ENCODE results near the gene SNED1.

The SNED1 gene

DNA sequence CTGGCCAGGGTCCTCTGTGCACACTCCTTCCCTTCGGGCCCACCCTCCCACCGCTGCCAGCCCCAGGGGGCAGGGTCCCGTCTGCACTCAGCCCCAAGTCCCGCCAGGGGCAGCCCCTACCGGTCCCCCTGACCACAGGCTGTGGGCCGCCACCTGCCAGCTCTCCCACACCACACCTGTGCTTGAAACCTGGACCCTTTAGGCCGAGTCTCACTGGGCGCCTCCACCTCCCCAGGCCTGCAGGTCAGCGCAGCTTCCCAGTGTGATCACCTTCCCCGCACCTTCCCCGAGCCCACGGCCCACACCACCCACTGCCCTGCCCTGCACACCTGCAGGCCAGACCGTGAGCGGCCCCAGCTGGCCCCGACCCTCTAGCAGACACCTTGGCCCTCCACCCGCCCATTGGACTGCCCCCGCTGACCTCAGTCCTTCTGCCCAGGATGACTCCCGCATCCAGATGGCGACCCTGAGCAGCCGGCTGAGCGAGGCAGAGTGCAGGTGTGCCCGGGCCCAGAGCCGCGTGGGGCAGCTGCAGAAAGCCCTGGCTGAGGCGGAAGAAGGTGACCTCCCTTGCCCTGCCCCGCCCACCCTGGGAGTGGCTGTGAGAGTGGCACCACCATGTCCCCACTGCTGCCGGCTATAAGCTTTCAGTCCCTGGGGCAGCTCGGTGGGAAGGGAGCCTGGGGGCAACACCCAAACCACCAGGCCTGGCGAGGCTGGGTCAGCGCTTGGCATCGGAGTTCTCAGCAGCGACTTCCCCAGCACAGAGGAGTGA is 31.3 kb upstream of the SNED1 start:
- Histone ChIP-seq H3K27ac (ENCODE audit: extremely low read depth, low read depth, low read length) (no peak overlapping the region), H3K9me3 (ENCODE audit: control insufficient read depth, insufficient read depth, low read depth, low read length) (no peaks in the 10 kb centered on the region), H3K4me3 (ENCODE audit: low read depth, low read length) (no peak overlapping the region), H3K4me1 (ENCODE audit: control insufficient read depth, insufficient read depth, low read length) (no peaks in the 10 kb centered on the region; the same call in 1 of the 2 replicates), H3K36me3 (ENCODE audit: control insufficient read depth in 2 of 2, insufficient read depth in 1 of 2, low read length in 2 of 2) (no peaks in the 10 kb centered on the region)
- CTCF ChIA-PET: no interaction called here
- POLR2A ChIA-PET: no interaction called here
- TF ChIP-seq ZNF707 (tag by site-specific recombination; IDR thresholded peaks at IDR 0.05) (no peak), ZNF16 (tag by site-specific recombination; IDR thresholded peaks at IDR 0.05; ENCODE audit: low read depth) (no peak), ZNF211 (tag by site-specific recombination; IDR thresholded peaks at IDR 0.05; ENCODE audit: low read depth) (no peak), KLF9 (tag by site-specific recombination; IDR thresholded peaks at IDR 0.05; ENCODE audit: low read depth) (no peak), OSR2 (tag by site-specific recombination; IDR thresholded peaks at IDR 0.05) (no peak), ZSCAN4 (tag by site-specific recombination; IDR thresholded peaks at IDR 0.05) (no peak), ZNF513 (tag by site-specific recombination; IDR thresholded peaks at IDR 0.05) (no peak), ZNF133 (tag by site-specific recombination; IDR thresholded peaks at IDR 0.05) (no peak), ZNF121 (tag by site-specific recombination; IDR thresholded peaks at IDR 0.05) (no peak), ZNF791 (tag by site-specific recombination; IDR thresholded peaks at IDR 0.05) (no peak), ZNF629 (tag by site-specific recombination; IDR thresholded peaks at IDR 0.05) (no peak), ZNF157 (tag by site-specific recombination; IDR thresholded peaks at IDR 0.05) (no peak), ZNF138 (tag by site-specific recombination; IDR thresholded peaks at IDR 0.05; ENCODE audit: borderline replicate concordance) (no peak), ZNF335 (tag by site-specific recombination; conservative IDR thresholded peaks at IDR 0.05) (no peak), ZNF169 (tag by site-specific recombination; IDR thresholded peaks at IDR 0.05) (no peak), ZNF394 (tag by site-specific recombination; IDR thresholded peaks at IDR 0.05; ENCODE audit: borderline replicate concordance) (no peak), ZNF521 (tag by site-specific recombination; IDR thresholded peaks at IDR 0.05) (no peak)
- TF ChIP-seq, protein P1, sequence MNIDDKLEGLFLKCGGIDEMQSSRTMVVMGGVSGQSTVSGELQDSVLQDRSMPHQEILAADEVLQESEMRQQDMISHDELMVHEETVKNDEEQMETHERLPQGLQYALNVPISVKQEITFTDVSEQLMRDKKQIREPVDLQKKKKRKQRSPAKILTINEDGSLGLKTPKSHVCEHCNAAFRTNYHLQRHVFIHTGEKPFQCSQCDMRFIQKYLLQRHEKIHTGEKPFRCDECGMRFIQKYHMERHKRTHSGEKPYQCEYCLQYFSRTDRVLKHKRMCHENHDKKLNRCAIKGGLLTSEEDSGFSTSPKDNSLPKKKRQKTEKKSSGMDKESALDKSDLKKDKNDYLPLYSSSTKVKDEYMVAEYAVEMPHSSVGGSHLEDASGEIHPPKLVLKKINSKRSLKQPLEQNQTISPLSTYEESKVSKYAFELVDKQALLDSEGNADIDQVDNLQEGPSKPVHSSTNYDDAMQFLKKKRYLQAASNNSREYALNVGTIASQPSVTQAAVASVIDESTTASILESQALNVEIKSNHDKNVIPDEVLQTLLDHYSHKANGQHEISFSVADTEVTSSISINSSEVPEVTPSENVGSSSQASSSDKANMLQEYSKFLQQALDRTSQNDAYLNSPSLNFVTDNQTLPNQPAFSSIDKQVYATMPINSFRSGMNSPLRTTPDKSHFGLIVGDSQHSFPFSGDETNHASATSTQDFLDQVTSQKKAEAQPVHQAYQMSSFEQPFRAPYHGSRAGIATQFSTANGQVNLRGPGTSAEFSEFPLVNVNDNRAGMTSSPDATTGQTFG (tag by site-specific recombination; IDR thresholded peaks at IDR 0.05; ENCODE audit: borderline replicate concordance): no peak
- TF ChIP-seq, protein P2, sequence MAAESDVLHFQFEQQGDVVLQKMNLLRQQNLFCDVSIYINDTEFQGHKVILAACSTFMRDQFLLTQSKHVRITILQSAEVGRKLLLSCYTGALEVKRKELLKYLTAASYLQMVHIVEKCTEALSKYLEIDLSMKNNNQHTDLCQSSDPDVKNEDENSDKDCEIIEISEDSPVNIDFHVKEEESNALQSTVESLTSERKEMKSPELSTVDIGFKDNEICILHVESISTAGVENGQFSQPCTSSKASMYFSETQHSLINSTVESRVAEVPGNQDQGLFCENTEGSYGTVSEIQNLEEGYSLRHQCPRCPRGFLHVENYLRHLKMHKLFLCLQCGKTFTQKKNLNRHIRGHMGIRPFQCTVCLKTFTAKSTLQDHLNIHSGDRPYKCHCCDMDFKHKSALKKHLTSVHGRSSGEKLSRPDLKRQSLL (tag by site-specific recombination; IDR thresholded peaks at IDR 0.05): no peak
- TF ChIP-seq, protein P3, sequence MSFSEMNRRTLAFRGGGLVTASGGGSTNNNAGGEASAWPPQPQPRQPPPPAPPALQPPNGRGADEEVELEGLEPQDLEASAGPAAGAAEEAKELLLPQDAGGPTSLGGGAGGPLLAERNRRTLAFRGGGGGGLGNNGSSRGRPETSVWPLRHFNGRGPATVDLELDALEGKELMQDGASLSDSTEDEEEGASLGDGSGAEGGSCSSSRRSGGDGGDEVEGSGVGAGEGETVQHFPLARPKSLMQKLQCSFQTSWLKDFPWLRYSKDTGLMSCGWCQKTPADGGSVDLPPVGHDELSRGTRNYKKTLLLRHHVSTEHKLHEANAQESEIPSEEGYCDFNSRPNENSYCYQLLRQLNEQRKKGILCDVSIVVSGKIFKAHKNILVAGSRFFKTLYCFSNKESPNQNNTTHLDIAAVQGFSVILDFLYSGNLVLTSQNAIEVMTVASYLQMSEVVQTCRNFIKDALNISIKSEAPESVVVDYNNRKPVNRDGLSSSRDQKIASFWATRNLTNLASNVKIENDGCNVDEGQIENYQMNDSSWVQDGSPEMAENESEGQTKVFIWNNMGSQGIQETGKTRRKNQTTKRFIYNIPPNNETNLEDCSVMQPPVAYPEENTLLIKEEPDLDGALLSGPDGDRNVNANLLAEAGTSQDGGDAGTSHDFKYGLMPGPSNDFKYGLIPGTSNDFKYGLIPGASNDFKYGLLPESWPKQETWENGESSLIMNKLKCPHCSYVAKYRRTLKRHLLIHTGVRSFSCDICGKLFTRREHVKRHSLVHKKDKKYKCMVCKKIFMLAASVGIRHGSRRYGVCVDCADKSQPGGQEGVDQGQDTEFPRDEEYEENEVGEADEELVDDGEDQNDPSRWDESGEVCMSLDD (tag by site-specific recombination; IDR thresholded peaks at IDR 0.05): no peak
